OCI-LY1 (cell line): Measurements from ENCODE around the gene VAMP4.

Experiments used
- H2AFZ ChIP-seq: fragments of 200-600 bp; sonication (generic), shearing (Covaris generic); 2 replicates; pipeline ENCODE4 v1.6.0; 2014; ENCODE audit warnings: antibody characterized with exemption, mild to moderate bottlenecking, low read length
- H3F3A ChIP-seq: fragments of 200-600 bp; sonication (generic), shearing (Covaris generic); 2 replicates; pipeline ENCODE4 v1.6.0; 2014; ENCODE audit warnings: mild to moderate bottlenecking, antibody characterized with exemption, low read length, moderate library complexity; ENCODE audit not compliant: insufficient read depth
- H3K27ac ChIP-seq: fragments of 200-600 bp; sonication (generic); 2 replicates; pipeline ENCODE4 v1.5.1; 2014; ENCODE audit warnings: low read length, mixed run types, mild to moderate bottlenecking, low read depth; ENCODE audit not compliant: poor library complexity, severe bottlenecking
- H3K27me3 ChIP-seq: fragments of 200-600 bp; sonication (generic); 2 replicates; pipeline ENCODE4 v1.6.0; 2014; ENCODE audit warnings: antibody characterized with exemption, mild to moderate bottlenecking, low read length, moderate library complexity; ENCODE audit not compliant: insufficient read depth
- H3K36me3 ChIP-seq: fragments of 200-600 bp; sonication (generic); 2 replicates; pipeline ENCODE4 v1.6.1; 2014; ENCODE audit warnings: mild to moderate bottlenecking, antibody characterized with exemption, low read length, moderate library complexity, mixed read lengths; ENCODE audit not compliant: insufficient read depth
- H3K4me1 ChIP-seq: fragments of 200-600 bp; sonication (generic); 2 replicates; pipeline ENCODE4 v1.5.1; 2014; ENCODE audit warnings: mild to moderate bottlenecking, low read length, moderate library complexity; ENCODE audit not compliant: insufficient read depth, severe bottlenecking
- H3K4me2 ChIP-seq: fragments of 200-600 bp; sonication (generic), shearing (Covaris generic); 2 replicates; pipeline ENCODE4 v1.6.1; 2014; ENCODE audit warnings: low read length
- H3K4me3 ChIP-seq: fragments of 200-600 bp; sonication (generic); 2 replicates; pipeline ENCODE4 v1.5.1; 2014; ENCODE audit warnings: low read length, low read depth, mild to moderate bottlenecking, mixed read lengths; ENCODE audit not compliant: poor library complexity, severe bottlenecking
- H3K79me2 ChIP-seq: fragments of 200-600 bp; shearing (Covaris generic); 2 replicates; pipeline ENCODE4 v1.6.1; 2016; ENCODE audit warnings: mixed run types, low read length, mixed read lengths; ENCODE audit not compliant: insufficient read depth
- H3K9ac ChIP-seq: fragments of 200-600 bp; sonication (generic), shearing (Covaris generic); 2 replicates; pipeline ENCODE4 v1.6.1; 2014; ENCODE audit warnings: mild to moderate bottlenecking, low read length, mixed read lengths
- H3K9me2 ChIP-seq: fragments of 200-600 bp; sonication (generic), shearing (Covaris generic); 2 replicates; pipeline ENCODE4 v1.6.1; 2014; ENCODE audit warnings: low read depth, mild to moderate bottlenecking, low read length, mixed read lengths
- H3K9me3 ChIP-seq: fragments of 200-600 bp; shearing (Covaris generic); 2 replicates; pipeline ENCODE4 v1.6.1; 2014; ENCODE audit warnings: low read length, mixed read lengths
- H4K20me1 ChIP-seq: fragments of 200-600 bp; sonication (generic), shearing (Covaris generic); 2 replicates; pipeline ENCODE4 v1.6.0; 2016; ENCODE audit warnings: mild to moderate bottlenecking, low read length; ENCODE audit not compliant: insufficient read depth
- CTCF ChIP-seq: fragments of 200-600 bp; sonication (generic), shearing (Covaris generic); IDR thresholded peaks from 2 replicates; pipeline ENCODE4 v1.5.1; 2017; ENCODE audit warnings: mild to moderate bottlenecking, antibody characterized with exemption, low read length, moderate library complexity, mixed read lengths
- EZH2 ChIP-seq: fragments of 200-600 bp; sonication (generic), shearing (Covaris generic); IDR thresholded peaks from 2 replicates; pipeline ENCODE4 v1.8.0; 2017; ENCODE audit warnings: borderline replicate concordance, mixed run types, mild to moderate bottlenecking, antibody characterized with exemption, low read length, moderate library complexity, mixed read lengths

VAMP4 gene

GRCh38 chr1:171670739-171671138, 71.1 kb downstream of the VAMP4 start:
- Histone ChIP-seq H3K4me3 (no peak overlapping the region), H3K36me3 (no peaks in the 10 kb centered on the region), H3K9ac (no peak overlapping the region), H4K20me1 (no peaks in the 10 kb centered on the region), H2AFZ (no peak overlapping the region), H3F3A (no peaks in the 10 kb centered on the region), H3K9me3 (no peaks in the 10 kb centered on the region), H3K27ac (no peak overlapping the region), H3K4me2 (no peak overlapping the region), H3K79me2 (no peaks in the 10 kb centered on the region), H3K27me3 (no peaks in the 10 kb centered on the region), H3K9me2 (no peaks in the 10 kb centered on the region), H3K4me1 (no peaks in the 10 kb centered on the region)
- TF ChIP-seq EZH2: no peak
- no peak for TF ChIP-seq CTCF

- no peaks in the 10 kb centered on the region for H3K4me1 ChIP-seq
- no peaks in the 10 kb centered on the region for H3K79me2 ChIP-seq
- H3K36me3 ChIP-seq: no peaks in the 10 kb centered on the region
- no peaks in the 10 kb centered on the region for H3K27me3 ChIP-seq
- H4K20me1 ChIP-seq: no peaks in the 10 kb centered on the region
- H3K27ac ChIP-seq: no peak overlapping the region
- H3K9me3 ChIP-seq: no peaks in the 10 kb centered on the region
- no peak overlapping the region for H3K9ac ChIP-seq
- H3K4me2 ChIP-seq: no peak overlapping the region
- no peak overlapping the region for H2AFZ ChIP-seq
- H3K9me2 ChIP-seq: no peaks in the 10 kb centered on the region
- H3F3A ChIP-seq: no peaks in the 10 kb centered on the region
- no peak overlapping the region for H3K4me3 ChIP-seq
- no peak for TF ChIP-seq EZH2
- TF ChIP-seq CTCF: no peak
These were observed 73.5 kb downstream of the VAMP4 start for GRCh38 chr1:171668372-171668771.

- no peaks in the 10 kb centered on the region for H3K36me3 ChIP-seq
- no peaks in the 10 kb centered on the region for H3K27me3 ChIP-seq
- no peak overlapping the region for H3K9ac ChIP-seq
- no peak overlapping the region for H3K4me2 ChIP-seq
- no peaks in the 10 kb centered on the region for H3F3A ChIP-seq
- H4K20me1 ChIP-seq: no peaks in the 10 kb centered on the region
- TF ChIP-seq EZH2 (no peak), CTCF (no peak)
- no peaks in the 10 kb centered on the region for H3K9me2 ChIP-seq
- no peaks in the 10 kb centered on the region for H3K79me2 ChIP-seq
- no peak overlapping the region for H3K27ac ChIP-seq
- H3K4me1 ChIP-seq: no peaks in the 10 kb centered on the region
- no peak overlapping the region for H2AFZ ChIP-seq
- no peaks in the 10 kb centered on the region for H3K9me3 ChIP-seq
- H3K4me3 ChIP-seq: no peak overlapping the region
These were observed 75.6 kb downstream of the VAMP4 start for GRCh38 chr1:171666114-171666769.
